SK-N-SH (cell line): Measurements from ENCODE around the gene MYLK. TPM values are rescaled to one million over a fixed set of nuclear protein-coding genes. Genes with fewer than 3 reads are reported as not detected.

Source experiments
- CTCF ChIA-PET: fragments of 300-600, 350-600 bp; formaldehyde crosslinking; extraction: SDS; loops from one replicate; lab custom pipeline; 2021; lab: Yijun Ruan, JAX
- POLR2A ChIA-PET: fragments of 350-600 bp; sonication (Branson Sonifier 250); formaldehyde crosslinking; extraction: SDS; loops from one replicate; lab custom pipeline; 2020; ENCODE audit warnings: antibody characterized with exemption, inconsistent platforms; lab: Yijun Ruan, JAX
- DNase-seq: peaks from one replicate; pipeline ENCODE4 v3.0.0; 2012
- H2AFZ ChIP-seq: fragments of 200-600 bp; sonication (generic); 2 replicates; pipeline ENCODE4 v1.8.1; 2016; ENCODE audit warnings: antibody characterized with exemption, mild to moderate bottlenecking, low read depth
- H3F3A ChIP-seq: fragments of 200-600 bp; sonication (generic); replicated peaks from 2 replicates; pipeline ENCODE3; 2016; ENCODE audit warnings: antibody characterized with exemption, mild to moderate bottlenecking; ENCODE audit not compliant: insufficient read depth
- H3K27ac ChIP-seq, 2 experiments: fragments of 200-500 bp in 1 of 2; fragments of 200-600 bp in 1 of 2; sonication (Bioruptor generic) in 1 of 2; sonication (generic), shearing (Covaris generic) in 1 of 2; 2 replicates each; pipeline versions ENCODE4 v1.5.1 to v1.6.1; 2014 to 2016; ENCODE audit warnings: low read depth in 2 of 2, inconsistent platforms in 1 of 2, low read length in 1 of 2, mild to moderate bottlenecking in 1 of 2, mixed read lengths in 1 of 2
- H3K27me3 ChIP-seq: fragments of 200-600 bp; sonication (generic), shearing (Covaris generic); 2 replicates; pipeline ENCODE4 v1.6.1; 2016; ENCODE audit warnings: mixed run types; ENCODE audit not compliant: insufficient read depth
- H3K36me3 ChIP-seq, 2 experiments: fragments of 200-500 bp in 1 of 2; fragments of 200-600 bp in 1 of 2; sonication (Bioruptor generic) in 1 of 2; sonication (generic) in 1 of 2; replicated peaks in 1 of 2; 2 replicates each; pipeline versions ENCODE3 to v1.5.1; 2014 to 2016; ENCODE audit warnings: low read length in 1 of 2, mild to moderate bottlenecking in 1 of 2; ENCODE audit not compliant: insufficient read depth in 2 of 2, control insufficient read depth in 1 of 2
- H3K4me1 ChIP-seq, 2 experiments: fragments of 200-500 bp in 1 of 2; fragments of 200-600 bp in 1 of 2; sonication (Bioruptor generic) in 1 of 2; sonication (generic), shearing (Covaris generic) in 1 of 2; 2 replicates each; pipeline versions ENCODE4 v1.5.1 to v1.6.1; 2014 to 2016; ENCODE audit warnings: low read depth in 1 of 2, low read length in 1 of 2, mixed run types in 1 of 2; ENCODE audit not compliant: insufficient read depth in 2 of 2, control insufficient read depth in 1 of 2
- H3K4me2 ChIP-seq: fragments of 200-600 bp; sonication (generic), shearing (Covaris generic); 2 replicates; pipeline ENCODE4 v1.6.1; 2017; ENCODE audit warnings: mixed run types
- H3K4me3 ChIP-seq, 2 experiments: fragments of 200-500 bp in 1 of 2; fragments of 200-600 bp in 1 of 2; sonication (Bioruptor generic) in 1 of 2; sonication (generic), shearing (Covaris generic) in 1 of 2; 2 replicates each; pipeline versions ENCODE4 v1.5.1 to v1.8.1; 2014 to 2016; ENCODE audit warnings: low read depth in 2 of 2, inconsistent platforms in 1 of 2, low read length in 1 of 2, mild to moderate bottlenecking in 1 of 2, mixed read lengths in 1 of 2, moderate library complexity in 1 of 2
- H3K79me2 ChIP-seq: fragments of 200-600 bp; sonication (generic); 2 replicates; pipeline ENCODE4 v1.8.1; 2017; ENCODE audit warnings: mild to moderate bottlenecking; ENCODE audit not compliant: insufficient read depth
- H3K9ac ChIP-seq: fragments of 200-600 bp; sonication (generic); 2 replicates; pipeline ENCODE4 v1.6.1; 2017; ENCODE audit warnings: mixed run types
- H3K9me2 ChIP-seq: fragments of 200-600 bp; sonication (generic); 2 replicates; pipeline ENCODE4 v1.6.1; 2017; ENCODE audit warnings: mixed run types
- H3K9me3 ChIP-seq: fragments of 200-600 bp; sonication (generic); 2 replicates; pipeline ENCODE4 v1.6.1; 2017; ENCODE audit warnings: mixed run types, mild to moderate bottlenecking, moderate library complexity
- H4K20me1 ChIP-seq: fragments of 200-600 bp; sonication (generic); 2 replicates; pipeline ENCODE4 v1.6.1; 2017; ENCODE audit warnings: mild to moderate bottlenecking, mixed run types; ENCODE audit not compliant: insufficient read depth
- CHD2 ChIP-seq: fragments of 150-350 bp; IDR thresholded peaks from 2 replicates; pipeline ENCODE4 v1.6.1; 2018; ENCODE audit warnings: low read length; ENCODE audit not compliant: partially characterized antibody
- EP300 ChIP-seq, 2 experiments: IDR thresholded peaks; 2 replicates each; pipeline versions ENCODE4 v1.4.0 to v1.6.1; 2012; ENCODE audit warnings: borderline replicate concordance in 1 of 2, low read depth in 1 of 2, low read length in 1 of 2
- EZH2phosphoT487 ChIP-seq: fragments of 200-600 bp; sonication (generic); IDR thresholded peaks from 2 replicates; pipeline ENCODE4 v1.6.1; 2017; ENCODE audit warnings: low read depth, mixed run types, mild to moderate bottlenecking, antibody characterized with exemption, moderate library complexity, borderline replicate concordance
- MAX ChIP-seq: IDR thresholded peaks from 2 replicates; pipeline ENCODE4 v1.4.0; 2012; ENCODE audit warnings: low read depth
- MEF2A ChIP-seq: IDR thresholded peaks from 2 replicates; pipeline ENCODE4 v1.4.0; 2012; ENCODE audit warnings: low read depth, borderline replicate concordance
- MXI1 ChIP-seq: IDR thresholded peaks from 2 replicates; pipeline ENCODE4 v1.6.1; 2012; ENCODE audit warnings: mild to moderate bottlenecking, low read depth, low read length, improper control_type of control experiment
- NRF1 ChIP-seq: IDR thresholded peaks from 2 replicates; pipeline ENCODE4 v1.6.1; 2012; ENCODE audit warnings: low read depth, mild to moderate bottlenecking, low read length
- PBX3 ChIP-seq: IDR thresholded peaks from 2 replicates; pipeline ENCODE4; 2012
- RAD21 ChIP-seq: IDR thresholded peaks from 2 replicates; pipeline ENCODE4 v1.6.1; 2012; ENCODE audit warnings: mild to moderate bottlenecking, low read length
- RCOR1 ChIP-seq: fragments of 150-350 bp; IDR thresholded peaks from 2 replicates; pipeline ENCODE4 v1.6.1; 2017; ENCODE audit warnings: antibody characterized with exemption, low read length
- REST ChIP-seq: IDR thresholded peaks from 2 replicates; pipeline ENCODE4 v1.6.1; 2012; ENCODE audit warnings: mild to moderate bottlenecking, low read depth, low read length, moderate library complexity
- SIN3A ChIP-seq: IDR thresholded peaks from 2 replicates; pipeline ENCODE4 v1.6.1; 2012; ENCODE audit warnings: low read depth, mild to moderate bottlenecking, low read length, moderate library complexity, borderline replicate concordance
- SMC3 ChIP-seq: IDR thresholded peaks from 2 replicates; pipeline ENCODE4 v1.6.1; 2012; ENCODE audit warnings: low read depth, low read length, improper control_type of control experiment
- TCF12 ChIP-seq: IDR thresholded peaks from 2 replicates; pipeline ENCODE4 v1.4.0; 2012
- TEAD4 ChIP-seq: IDR thresholded peaks from 2 replicates; pipeline ENCODE4 v1.4.0; 2012; ENCODE audit warnings: mild to moderate bottlenecking, borderline replicate concordance; ENCODE audit not compliant: insufficient read depth
- USF1 ChIP-seq: IDR thresholded peaks from 2 replicates; pipeline ENCODE4 v1.4.0; 2012; ENCODE audit warnings: low read depth, borderline replicate concordance
- ZBTB33 ChIP-seq: IDR thresholded peaks from 2 replicates; pipeline ENCODE4 v1.4.0; 2012; ENCODE audit warnings: low read depth, borderline replicate concordance
- WGBS: methylation state at CpG from one replicate; pipeline ENCODE4 v1.1.6; 2017; ENCODE audit warnings: low lambda C conversion rate; 5-methylcytosine and 5-hydroxymethylcytosine counted together
- polyA plus RNA-seq, 3 experiments: library from polyadenylated mRNA; depleted of rRNA; stranded (reverse); fragments of >200 nt; gene quantifications; 2 replicates each; pipeline ENCODE4 v1.2.3, GENCODE V29; 2012

Gene MYLK
- polyA plus RNA-seq, 1 of the 3 experiments (the other 2 are of a cell fraction), result 272 TPM

GRCh38 chr3:123663977-123664376 lies 220.2 kb downstream of the MYLK start:
- Histone ChIP-seq H3K4me3 (no peak overlapping the region), H3K9me2 (no peaks in the 10 kb centered on the region), H3K27ac (no peak overlapping the region; a peak in 1 of 4 replicates), H3K9me3 (no peaks in the 10 kb centered on the region), H3K27me3 (no peaks in the 10 kb centered on the region), H3F3A (peaks cover 37% of the 10 kb centered on the region), H3K79me2 (0 out of 2 replicates have a peak, but pooled peaks cover 5% of the 10 kb centered on the region), H3K9ac (no peak overlapping the region), H2AFZ (no peak overlapping the region), H3K36me3 (peaks cover 60 to 67% of the 10 kb centered on the region in 2 experiments), H4K20me1 (no peaks in the 10 kb centered on the region), H3K4me2 (no peak overlapping the region), H3K4me1 (peaks cover 30 to 42% of the 10 kb centered on the region in 2 experiments)
- DNase-seq, result no peak
- ChIA-PET POLR2A (no interaction called here), CTCF (interaction anchor here (0.9 to 5.5 kb wide), 4 partner anchors 12 to 59 kb away, joined by 3 to 38 read pairs (median 9); no protein-coding TSS in a partner anchor)
- WGBS, result 93% methylated on average over 7 of the region's 9 CpGs
- no peak for TF ChIP-seq SIN3A
- TF ChIP-seq MEF2A, result no peak
- no peak for TF ChIP-seq USF1
- no peak for TF ChIP-seq RAD21
- TF ChIP-seq MXI1, result no peak
- no peak for TF ChIP-seq RCOR1
- TF ChIP-seq TEAD4, result no peak
- TF ChIP-seq PBX3, result no peak
- TF ChIP-seq CHD2, result no peak
- TF ChIP-seq MAX, result no peak
- no peak for TF ChIP-seq EP300 (IDR thresholded peaks at IDR 0.05; ENCODE audit: borderline replicate concordance in 1 of 2, low read depth in 1 of 2, low read length in 1 of 2)
- TF ChIP-seq SMC3, result no peak
- TF ChIP-seq EZH2phosphoT487, result no peak
- TF ChIP-seq REST, result no peak
- TF ChIP-seq NRF1, result no peak
- no peak for TF ChIP-seq TCF12
- TF ChIP-seq ZBTB33, result no peak
